H1 (cell line): ENCODE results near the gene MUC5B.

Source experiments
- CHD1 ChIP-seq: IDR thresholded peaks from 2 replicates; pipeline ENCODE4 v1.6.1; 2012; ENCODE audit warnings: low read depth, low read length, improper control_type of control experiment
- CHD2 ChIP-seq: IDR thresholded peaks from 2 replicates; pipeline ENCODE4 v1.6.1; 2012; ENCODE audit warnings: low read length, improper control_type of control experiment
- EP300 ChIP-seq, 2 experiments: IDR thresholded peaks; 1 replicate in 1 of 2; 2 replicates in 1 of 2; pipeline ENCODE4 v1.6.1; 2011 to 2012; ENCODE audit warnings: low read depth in 2 of 2, low read length in 2 of 2, mild to moderate bottlenecking in 2 of 2, borderline replicate concordance in 1 of 2, inconsistent platforms in 1 of 2, moderate library complexity in 1 of 2
- HDAC6 ChIP-seq: IDR thresholded peaks from one replicate; pipeline ENCODE4 v1.7.1; 2012; ENCODE audit warnings: low read depth, mild to moderate bottlenecking, inconsistent platforms, low read length, moderate library complexity
- KDM5A ChIP-seq: fragments of 200-600 bp; IDR thresholded peaks from 2 replicates; pipeline ENCODE4 v1.7.1; 2012; ENCODE audit warnings: mild to moderate bottlenecking, low read length, inconsistent platforms, mixed read lengths
- POLR2A ChIP-seq, 2 experiments: IDR thresholded peaks; 1 replicate in 1 of 2; 2 replicates in 1 of 2; pipeline ENCODE4 v1.6.1; 2011; ENCODE audit warnings: low read depth in 2 of 2, low read length in 2 of 2, mild to moderate bottlenecking in 2 of 2; ENCODE audit errors: control extremely low read depth in 1 of 2
- POLR2AphosphoS5 ChIP-seq: IDR thresholded peaks from 2 replicates; pipeline ENCODE4 v1.6.1; 2011; ENCODE audit warnings: low read depth, low read length
- TAF1 ChIP-seq: IDR thresholded peaks from 2 replicates; pipeline ENCODE4 v1.6.1; 2011; ENCODE audit warnings: mild to moderate bottlenecking, low read depth, low read length
- TF ChIP-seq, protein P1 (sequence below), 3 experiments: IDR thresholded peaks; 1 replicate in 2 of 3; 2 replicates in 1 of 3; pipeline versions ENCODE4 v1.5.1 to v1.6.1; 2011; ENCODE audit warnings: low read length in 3 of 3, mild to moderate bottlenecking in 3 of 3, inconsistent platforms in 2 of 3, low read depth in 1 of 3, moderate library complexity in 1 of 3; ENCODE audit not compliant: insufficient read depth in 1 of 3; ENCODE audit errors: control extremely low read depth in 1 of 3

DNA sequence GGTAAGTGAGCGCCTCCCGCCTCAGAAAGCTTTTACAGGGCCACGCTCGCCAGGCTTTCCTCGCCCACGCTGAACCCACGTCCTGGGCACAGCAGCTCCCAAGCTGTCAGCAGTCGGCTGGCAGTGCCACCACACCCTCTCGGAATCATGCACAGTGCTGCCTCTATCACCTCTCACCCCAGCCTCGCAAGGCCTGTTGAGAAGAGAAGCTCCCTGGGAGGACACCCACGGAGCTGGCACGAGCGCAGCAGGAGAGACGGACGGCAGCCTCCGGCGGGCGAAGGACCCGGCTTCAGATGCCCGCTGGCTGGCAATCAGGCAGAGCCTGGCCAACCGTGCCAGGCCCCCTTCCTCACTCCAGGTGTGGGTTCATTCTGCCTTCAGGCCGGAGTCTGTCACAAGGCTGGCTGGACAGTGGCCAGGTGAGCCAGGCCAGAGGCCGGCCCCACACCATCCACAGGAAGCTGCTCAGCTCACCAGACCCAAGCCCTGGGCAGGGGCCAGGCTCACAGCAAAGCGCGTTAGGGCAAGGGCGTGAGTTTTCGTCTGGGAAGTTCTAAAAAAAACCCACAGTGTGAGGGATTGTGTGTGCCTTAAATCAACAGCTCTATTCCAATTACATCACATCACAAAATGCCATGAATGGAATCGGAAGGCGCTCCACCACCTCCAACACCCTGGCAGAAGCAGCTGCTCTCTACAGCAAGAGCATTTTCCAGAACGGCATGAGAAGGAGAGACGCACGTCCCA is 53.4 kb downstream of the MUC5B start:
- TF ChIP-seq POLR2A (IDR thresholded peaks at IDR 0.05; ENCODE audit: control extremely low read depth in 1 of 2, low read depth in 2 of 2, low read length in 2 of 2) (no peak), TAF1 (no peak), CHD1 (no peak), POLR2AphosphoS5 (no peak), CHD2 (no peak), EP300 (IDR thresholded peaks at IDR 0.05; ENCODE audit: borderline replicate concordance in 1 of 2, low read depth in 2 of 2, low read length in 2 of 2) (no peak), HDAC6 (no peak), KDM5A (no peak)
- TF ChIP-seq, protein P1, sequence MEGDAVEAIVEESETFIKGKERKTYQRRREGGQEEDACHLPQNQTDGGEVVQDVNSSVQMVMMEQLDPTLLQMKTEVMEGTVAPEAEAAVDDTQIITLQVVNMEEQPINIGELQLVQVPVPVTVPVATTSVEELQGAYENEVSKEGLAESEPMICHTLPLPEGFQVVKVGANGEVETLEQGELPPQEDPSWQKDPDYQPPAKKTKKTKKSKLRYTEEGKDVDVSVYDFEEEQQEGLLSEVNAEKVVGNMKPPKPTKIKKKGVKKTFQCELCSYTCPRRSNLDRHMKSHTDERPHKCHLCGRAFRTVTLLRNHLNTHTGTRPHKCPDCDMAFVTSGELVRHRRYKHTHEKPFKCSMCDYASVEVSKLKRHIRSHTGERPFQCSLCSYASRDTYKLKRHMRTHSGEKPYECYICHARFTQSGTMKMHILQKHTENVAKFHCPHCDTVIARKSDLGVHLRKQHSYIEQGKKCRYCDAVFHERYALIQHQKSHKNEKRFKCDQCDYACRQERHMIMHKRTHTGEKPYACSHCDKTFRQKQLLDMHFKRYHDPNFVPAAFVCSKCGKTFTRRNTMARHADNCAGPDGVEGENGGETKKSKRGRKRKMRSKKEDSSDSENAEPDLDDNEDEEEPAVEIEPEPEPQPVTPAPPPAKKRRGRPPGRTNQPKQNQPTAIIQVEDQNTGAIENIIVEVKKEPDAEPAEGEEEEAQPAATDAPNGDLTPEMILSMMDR (IDR thresholded peaks at IDR 0.05; ENCODE audit: control extremely low read depth in 1 of 3, insufficient read depth in 1 of 3, low read depth in 1 of 3, low read length in 3 of 3), result no peak
